Parathyroid adenoma (tissue), 2 donors: ENCODE results near the gene OR2A2.

Experiments
- H2AFZ ChIP-seq: fragments of 300-600 bp; sonication (generic); one replicate; pipeline ENCODE4 v1.7.0; 2017; ENCODE audit warnings: antibody characterized with exemption, mild to moderate bottlenecking
- H3K27ac ChIP-seq: fragments of 300-600 bp; sonication (generic); one replicate; pipeline ENCODE4 v1.7.0; 2017
- H3K27me3 ChIP-seq: fragments of 300-600 bp; sonication (generic); one replicate; pipeline ENCODE4 v1.7.0; 2017; ENCODE audit warnings: low read length; ENCODE audit not compliant: control insufficient read depth, insufficient read depth
- H3K36me3 ChIP-seq: fragments of 300-600 bp; sonication (generic); one replicate; pipeline ENCODE4 v1.7.0; 2017; ENCODE audit warnings: low read length; ENCODE audit not compliant: control insufficient read depth, insufficient read depth
- H3K4me1 ChIP-seq: fragments of 300-600 bp; sonication (generic); one replicate; pipeline ENCODE4 v1.7.0; 2017; ENCODE audit warnings: control low read depth
- H3K4me2 ChIP-seq: fragments of 300-600 bp; sonication (generic); one replicate; pipeline ENCODE4 v1.7.0; 2017; ENCODE audit warnings: low read length
- H3K4me3 ChIP-seq: fragments of 300-600 bp; sonication (generic); one replicate; pipeline ENCODE4 v1.7.0; 2017; ENCODE audit warnings: low read depth, low read length
- H3K79me2 ChIP-seq: fragments of 300-600 bp; sonication (generic); one replicate; pipeline ENCODE4 v1.7.0; 2017; ENCODE audit warnings: control low read depth
- H3K9ac ChIP-seq: fragments of 300-600 bp; sonication (generic); one replicate; pipeline ENCODE4 v1.7.0; 2017; ENCODE audit warnings: mild to moderate bottlenecking
- H3K9me3 ChIP-seq: fragments of 300-600 bp; sonication (generic); one replicate; pipeline ENCODE4 v1.7.0; 2017; ENCODE audit warnings: low read length; ENCODE audit not compliant: control insufficient read depth
- TF ChIP-seq, protein P1 (sequence below): fragments of 300-600 bp; sonication (generic); IDR thresholded peaks from one replicate; pipeline ENCODE4 v1.7.0; 2017; ENCODE audit warnings: antibody characterized with exemption, mild to moderate bottlenecking
- donor health status: primary hyperparathyroidism.

Gene OR2A2

DNA sequence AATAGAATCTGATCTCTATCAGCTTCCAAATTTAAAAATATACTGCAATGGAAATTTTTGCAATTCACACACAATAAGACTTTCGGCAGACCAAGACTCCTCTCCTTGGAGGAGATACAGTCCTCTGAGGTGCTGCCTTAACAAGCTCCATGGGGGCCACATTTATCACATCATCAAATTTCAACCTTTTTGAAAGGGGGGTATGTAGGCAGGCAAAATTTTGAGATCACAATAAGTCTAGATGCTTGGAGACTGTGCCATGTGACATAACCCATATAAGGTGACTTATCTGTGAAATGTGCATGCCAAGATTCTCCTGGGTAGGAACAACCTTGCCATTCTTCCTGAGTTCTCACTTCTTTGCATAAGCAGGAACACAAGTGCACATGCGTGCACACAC lies 23.4 kb upstream of the OR2A2 start, which contains the start of gene OR2A12:
TSS of gene OR2A12 (plus strand) at position 301 of the 400 bp plus-strand sequence. CDS start 8,830 bp downstream, outside the sequence.
- Histone ChIP-seq H3K4me2 (no peak within 1 kb of the TSS), H3K4me1 (no peaks in the 10 kb centered on the region), H3K9me3 (no peaks in the 10 kb centered on the region), H3K79me2 (no peaks in the 10 kb centered on the region), H3K27ac (no peak within 1 kb of the TSS), H3K4me3 (no peak within 1 kb of the TSS), H3K9ac (no peak within 1 kb of the TSS), H2AFZ (no peak within 1 kb of the TSS), H3K27me3 (no peaks in the 10 kb centered on the region), H3K36me3 (no peaks in the 10 kb centered on the region)
- TF ChIP-seq, protein P1, sequence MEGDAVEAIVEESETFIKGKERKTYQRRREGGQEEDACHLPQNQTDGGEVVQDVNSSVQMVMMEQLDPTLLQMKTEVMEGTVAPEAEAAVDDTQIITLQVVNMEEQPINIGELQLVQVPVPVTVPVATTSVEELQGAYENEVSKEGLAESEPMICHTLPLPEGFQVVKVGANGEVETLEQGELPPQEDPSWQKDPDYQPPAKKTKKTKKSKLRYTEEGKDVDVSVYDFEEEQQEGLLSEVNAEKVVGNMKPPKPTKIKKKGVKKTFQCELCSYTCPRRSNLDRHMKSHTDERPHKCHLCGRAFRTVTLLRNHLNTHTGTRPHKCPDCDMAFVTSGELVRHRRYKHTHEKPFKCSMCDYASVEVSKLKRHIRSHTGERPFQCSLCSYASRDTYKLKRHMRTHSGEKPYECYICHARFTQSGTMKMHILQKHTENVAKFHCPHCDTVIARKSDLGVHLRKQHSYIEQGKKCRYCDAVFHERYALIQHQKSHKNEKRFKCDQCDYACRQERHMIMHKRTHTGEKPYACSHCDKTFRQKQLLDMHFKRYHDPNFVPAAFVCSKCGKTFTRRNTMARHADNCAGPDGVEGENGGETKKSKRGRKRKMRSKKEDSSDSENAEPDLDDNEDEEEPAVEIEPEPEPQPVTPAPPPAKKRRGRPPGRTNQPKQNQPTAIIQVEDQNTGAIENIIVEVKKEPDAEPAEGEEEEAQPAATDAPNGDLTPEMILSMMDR, result no peak

DNA sequence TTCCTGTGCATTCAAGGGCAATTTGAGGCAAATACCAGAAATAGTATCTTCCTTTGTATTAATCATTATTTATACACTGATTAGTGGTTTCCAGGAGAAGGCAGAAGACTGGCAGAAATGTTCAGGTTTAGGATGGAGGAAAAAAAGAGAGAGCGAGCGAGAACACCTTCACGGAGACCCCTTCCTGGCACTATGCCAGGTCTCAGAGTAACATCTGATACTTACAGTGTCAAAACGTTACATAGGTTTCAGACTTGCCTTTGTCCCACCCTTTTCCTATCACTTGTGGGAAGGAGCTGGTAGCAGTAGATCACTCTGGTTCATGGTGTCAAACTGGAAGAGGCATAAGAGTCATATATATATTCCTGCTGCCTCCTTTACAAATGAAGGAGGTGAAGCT lies 22.7 kb upstream of the OR2A2 start:
- H3K4me1 ChIP-seq, result no peaks in the 10 kb centered on the region
- no peak overlapping the region for H3K27ac ChIP-seq
- no peak overlapping the region for H2AFZ ChIP-seq
- H3K27me3 ChIP-seq, result no peaks in the 10 kb centered on the region
- no peaks in the 10 kb centered on the region for H3K36me3 ChIP-seq
- H3K9ac ChIP-seq, result no peak overlapping the region
- no peak overlapping the region for H3K4me3 ChIP-seq
- no peaks in the 10 kb centered on the region for H3K79me2 ChIP-seq
- TF ChIP-seq, protein P1, result no peak
- no peak overlapping the region for H3K4me2 ChIP-seq
- no peaks in the 10 kb centered on the region for H3K9me3 ChIP-seq

DNA sequence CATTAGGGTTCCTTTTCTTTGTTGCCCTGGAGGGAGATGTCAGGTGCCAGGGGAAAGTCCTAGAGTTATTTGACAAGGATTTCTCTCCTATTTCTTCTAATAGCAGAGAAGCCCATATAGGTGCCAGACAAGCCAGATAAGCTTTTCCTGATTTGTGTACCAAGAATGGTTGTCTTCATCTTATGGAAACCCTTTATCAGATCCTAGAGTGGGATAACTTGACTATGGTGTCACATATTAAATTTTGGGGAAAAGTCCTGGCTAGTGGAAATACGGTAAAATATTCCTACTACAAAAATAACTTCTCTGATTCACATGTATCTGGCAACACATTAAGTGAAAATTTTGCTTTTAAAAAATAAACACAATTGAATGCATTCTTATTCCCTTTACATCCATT lies 22.2 kb upstream of the OR2A2 start:
- TF ChIP-seq, protein P1, result no peak
- Histone ChIP-seq H3K27me3 (no peaks in the 10 kb centered on the region), H3K36me3 (no peaks in the 10 kb centered on the region)

DNA sequence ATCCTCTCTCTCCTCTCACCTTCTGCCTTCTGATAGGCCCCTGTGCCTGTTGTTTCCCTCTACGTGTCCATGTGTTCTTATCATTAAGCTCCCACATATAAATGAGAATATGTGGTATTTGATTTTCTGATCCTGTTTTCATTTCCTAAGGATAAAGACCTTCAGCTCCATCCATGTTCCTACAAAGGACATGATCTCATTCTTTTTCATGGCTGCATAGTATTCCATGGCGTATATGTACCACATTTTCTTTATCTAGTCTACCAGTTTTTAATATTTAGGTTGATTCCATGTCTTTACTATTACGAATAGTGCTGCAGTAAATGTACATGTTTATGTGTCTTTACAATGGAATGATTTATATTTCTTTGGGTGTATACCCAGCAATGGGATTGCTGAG lies 18.7 kb upstream of the OR2A2 start:
- Histone ChIP-seq H3K9me3 (no peaks in the 10 kb centered on the region), H3K4me2 (no peak overlapping the region), H3K9ac (no peak overlapping the region), H3K27me3 (no peaks in the 10 kb centered on the region), H3K36me3 (no peaks in the 10 kb centered on the region), H3K4me3 (no peak overlapping the region), H3K4me1 (no peaks in the 10 kb centered on the region), H2AFZ (no peak overlapping the region), H3K79me2 (no peaks in the 10 kb centered on the region), H3K27ac (no peak overlapping the region)
- TF ChIP-seq, protein P1, result no peak

More for the DNA sequence above, 22.2 kb upstream of the OR2A2 start:
- H3K9ac ChIP-seq, result no peak overlapping the region
- no peak overlapping the region for H3K27ac ChIP-seq
- no peak overlapping the region for H3K4me2 ChIP-seq
- no peak overlapping the region for H2AFZ ChIP-seq
- H3K9me3 ChIP-seq, result no peaks in the 10 kb centered on the region
- H3K4me1 ChIP-seq, result no peaks in the 10 kb centered on the region
- no peak overlapping the region for H3K4me3 ChIP-seq
- H3K79me2 ChIP-seq, result no peaks in the 10 kb centered on the region

DNA sequence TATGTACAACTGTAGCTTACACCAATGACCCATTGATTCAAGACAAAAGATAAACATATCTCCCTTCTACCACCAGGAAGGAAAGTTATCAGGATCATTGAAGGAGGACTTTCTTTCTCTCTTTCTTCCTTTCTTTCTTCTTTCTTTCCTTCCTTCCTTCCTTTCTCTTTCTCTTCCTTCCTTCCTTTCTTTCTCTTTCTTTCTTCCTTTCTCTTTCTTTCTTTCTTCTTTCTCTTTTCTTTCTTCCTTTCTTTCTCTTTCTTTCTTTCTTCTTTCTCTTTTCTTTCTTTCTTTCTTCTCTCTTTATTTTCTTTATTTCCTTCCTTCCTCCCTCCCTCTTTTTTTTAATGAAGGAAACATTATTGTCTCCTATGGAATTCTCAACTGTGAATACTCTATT lies 10.6 kb upstream of the OR2A2 start:
- H3K27ac ChIP-seq, result no peak overlapping the region
- no peaks in the 10 kb centered on the region for H3K79me2 ChIP-seq
- no peak overlapping the region for H3K4me2 ChIP-seq
- H3K9me3 ChIP-seq, result no peaks in the 10 kb centered on the region
- TF ChIP-seq, protein P1, result no peak
- no peaks in the 10 kb centered on the region for H3K4me1 ChIP-seq
- H3K9ac ChIP-seq, result no peak overlapping the region
- H3K4me3 ChIP-seq, result no peak overlapping the region
- H3K27me3 ChIP-seq, result no peaks in the 10 kb centered on the region
- no peak overlapping the region for H2AFZ ChIP-seq
- no peaks in the 10 kb centered on the region for H3K36me3 ChIP-seq
